Islet precursor cell (in vitro differentiated cells): ENCODE results near the gene ZCCHC24.
A peak's percentile ranks its signal among the peaks of the same experiment; 100 is the strongest.

Experiments
- DNase-seq: peaks from one replicate; pipeline ENCODE4 v3.0.0-alpha.2; 2018

ZCCHC24 gene

GRCh38 chr10:79396520-79396919 is 48.9 kb downstream of the ZCCHC24 start:
- DNase-seq = no peak

GRCh38 chr10:79394664-79395063 is 50.8 kb downstream of the ZCCHC24 start:
- DNase-seq = no peak

GRCh38 chr10:79393924-79394610 is 51.4 kb downstream of the ZCCHC24 start:
- DNase-seq = no peak

- no peak for DNase-seq
Measured at GRCh38 chr10:79393221-79393923, 52.1 kb downstream of the ZCCHC24 start.

GRCh38 chr10:79392506-79393176 is 52.8 kb downstream of the ZCCHC24 start:
- DNase-seq = peak; percentile 20

- no peak for DNase-seq
Measured at GRCh38 chr10:79392020-79392398, 53.4 kb downstream of the ZCCHC24 start.

- DNase-seq = peak; percentile 66
Measured at GRCh38 chr10:79391231-79392019, 54.0 kb downstream of the ZCCHC24 start.

- DNase-seq = peak; percentile 48
Measured at GRCh38 chr10:79390551-79391229, 54.7 kb downstream of the ZCCHC24 start.

GRCh38 chr10:79390057-79390456 is 55.4 kb downstream of the ZCCHC24 start:
- DNase-seq = no peak

GRCh38 chr10:79387974-79388850 is 57.2 kb downstream of the ZCCHC24 start:
- DNase-seq = no peak

- peak; percentile 50 for DNase-seq
Measured at GRCh38 chr10:79387466-79387973, 57.9 kb downstream of the ZCCHC24 start.

- DNase-seq = peak; percentile 56
Measured at GRCh38 chr10:79386637-79387465, 58.6 kb downstream of the ZCCHC24 start.

- DNase-seq = peak; percentile 74
Measured at GRCh38 chr10:79385804-79386531, 59.5 kb downstream of the ZCCHC24 start.

GRCh38 chr10:79385392-79385795 is 60.0 kb downstream of the ZCCHC24 start:
- no peak for DNase-seq

- DNase-seq = no peak
Measured at GRCh38 chr10:79384773-79385391, 60.5 kb downstream of the ZCCHC24 start.

- DNase-seq = no peak
Measured at GRCh38 chr10:79383974-79384606, 61.3 kb downstream of the ZCCHC24 start.

- no peak for DNase-seq
Measured at GRCh38 chr10:79382491-79382941, 62.9 kb downstream of the ZCCHC24 start.

GRCh38 chr10:79381804-79382221 is 63.6 kb downstream of the ZCCHC24 start:
- DNase-seq = peak; percentile 86
